Measurements from ENCODE around the gene MRE11. TPM values are rescaled to one million over a fixed set of nuclear protein-coding genes. Genes with fewer than 3 reads are reported as not detected.

The MRE11 gene
- total and polyA plus RNA-seq, 9 of the 15 experiments (the other 6 are each of a cell fraction or from before 2014, with no cell fraction given), result 18.3 to 45.2 (median 29.1) TPM

DNA sequence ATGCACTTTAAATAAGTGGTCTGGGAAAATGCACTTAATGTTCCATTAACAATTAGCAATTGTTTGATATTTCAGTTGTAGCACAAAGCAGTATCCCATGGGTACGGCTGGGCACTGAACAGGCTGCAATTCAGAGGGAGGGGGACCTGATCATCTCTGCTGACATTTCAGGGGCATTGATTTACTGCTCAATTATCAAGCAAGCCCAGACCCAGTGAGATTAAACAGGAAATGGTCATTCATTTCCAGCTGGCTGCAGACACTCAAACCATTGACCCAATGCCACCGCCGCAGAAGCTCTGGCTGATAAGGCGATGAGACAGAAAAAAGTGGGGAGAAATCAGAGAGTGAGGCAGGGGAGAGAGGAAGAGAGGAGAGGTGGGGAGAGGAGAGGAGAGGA is 93.6 kb downstream of the MRE11 start (continued):
- 0 out of 4 replicates have a peak, but pooled peaks of 1 of the 2 experiments have one; percentile 17 for TF ChIP-seq TBL1XR1 (IDR thresholded peaks at IDR 0.05; ENCODE audit: low read length in 2 of 2)
- no peak for TF ChIP-seq RFX1 (IDR thresholded peaks at IDR 0.05)
- TF ChIP-seq ZNF561 (CRISPR knock-in tag; conservative IDR thresholded peaks at IDR 0.05), result no peak
- TF ChIP-seq MEIS2 (IDR thresholded peaks at IDR 0.05; ENCODE audit: partially characterized antibody), result peak; percentile 90
- TF ChIP-seq ZNF408 (CRISPR knock-in tag; IDR thresholded peaks at IDR 0.05; ENCODE audit: low read depth), result no peak
- peak; percentile 88 for TF ChIP-seq TEAD4 (IDR thresholded peaks at IDR 0.05; ENCODE audit: low read length)
- no peak for TF ChIP-seq TEAD4 (CRISPR knock-in tag; IDR thresholded peaks at IDR 0.05; ENCODE audit: borderline replicate concordance)
- TF ChIP-seq NFIC (IDR thresholded peaks at IDR 0.05), result peak; percentile 35; the same call in 1 of the 2 replicates
- no peak for TF ChIP-seq ETS2 (tag; IDR thresholded peaks at IDR 0.05; ENCODE audit: borderline replicate concordance, poor library complexity, severe bottlenecking)
- TF ChIP-seq DPF2 (IDR thresholded peaks at IDR 0.05), result peak; percentile 41
- TF ChIP-seq FOXA3 (CRISPR knock-in tag; conservative IDR thresholded peaks at IDR 0.05 in 1 of 2, IDR thresholded peaks at IDR 0.05 in 1 of 2), result 0 out of 4 replicates have a peak, but pooled peaks of 1 of the 2 experiments have one; percentile 17
- TF ChIP-seq, protein P1, sequence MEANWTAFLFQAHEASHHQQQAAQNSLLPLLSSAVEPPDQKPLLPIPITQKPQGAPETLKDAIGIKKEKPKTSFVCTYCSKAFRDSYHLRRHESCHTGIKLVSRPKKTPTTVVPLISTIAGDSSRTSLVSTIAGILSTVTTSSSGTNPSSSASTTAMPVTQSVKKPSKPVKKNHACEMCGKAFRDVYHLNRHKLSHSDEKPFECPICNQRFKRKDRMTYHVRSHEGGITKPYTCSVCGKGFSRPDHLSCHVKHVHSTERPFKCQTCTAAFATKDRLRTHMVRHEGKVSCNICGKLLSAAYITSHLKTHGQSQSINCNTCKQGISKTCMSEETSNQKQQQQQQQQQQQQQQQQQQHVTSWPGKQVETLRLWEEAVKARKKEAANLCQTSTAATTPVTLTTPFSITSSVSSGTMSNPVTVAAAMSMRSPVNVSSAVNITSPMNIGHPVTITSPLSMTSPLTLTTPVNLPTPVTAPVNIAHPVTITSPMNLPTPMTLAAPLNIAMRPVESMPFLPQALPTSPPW (CRISPR knock-in tag; IDR thresholded peaks at IDR 0.05), result peak; percentile 46
- no peak for TF ChIP-seq ZNF3 (CRISPR knock-in tag; IDR thresholded peaks at IDR 0.05)
- no peak for TF ChIP-seq HCFC1 (IDR thresholded peaks at IDR 0.05; ENCODE audit: low read depth, low read length)
- no peak for TF ChIP-seq MYBL2 (IDR thresholded peaks at IDR 0.05; ENCODE audit: low read depth)
- TF ChIP-seq MYBL2 (CRISPR knock-in tag; IDR thresholded peaks at IDR 0.05; ENCODE audit: borderline replicate concordance), result no peak
- TF ChIP-seq ZNF184 (CRISPR knock-in tag; IDR thresholded peaks at IDR 0.05), result no peak
- no peak; a peak in 1 of 4 replicates for TF ChIP-seq RAD21 (CRISPR knock-in tag; conservative IDR thresholded peaks at IDR 0.05 in 1 of 2, IDR thresholded peaks at IDR 0.05 in 1 of 2)
- TF ChIP-seq SP2 (IDR thresholded peaks at IDR 0.05; ENCODE audit: extremely low read depth, low read depth, low read length, poor library complexity, severe bottlenecking), result no peak
- TF ChIP-seq, protein P2, sequence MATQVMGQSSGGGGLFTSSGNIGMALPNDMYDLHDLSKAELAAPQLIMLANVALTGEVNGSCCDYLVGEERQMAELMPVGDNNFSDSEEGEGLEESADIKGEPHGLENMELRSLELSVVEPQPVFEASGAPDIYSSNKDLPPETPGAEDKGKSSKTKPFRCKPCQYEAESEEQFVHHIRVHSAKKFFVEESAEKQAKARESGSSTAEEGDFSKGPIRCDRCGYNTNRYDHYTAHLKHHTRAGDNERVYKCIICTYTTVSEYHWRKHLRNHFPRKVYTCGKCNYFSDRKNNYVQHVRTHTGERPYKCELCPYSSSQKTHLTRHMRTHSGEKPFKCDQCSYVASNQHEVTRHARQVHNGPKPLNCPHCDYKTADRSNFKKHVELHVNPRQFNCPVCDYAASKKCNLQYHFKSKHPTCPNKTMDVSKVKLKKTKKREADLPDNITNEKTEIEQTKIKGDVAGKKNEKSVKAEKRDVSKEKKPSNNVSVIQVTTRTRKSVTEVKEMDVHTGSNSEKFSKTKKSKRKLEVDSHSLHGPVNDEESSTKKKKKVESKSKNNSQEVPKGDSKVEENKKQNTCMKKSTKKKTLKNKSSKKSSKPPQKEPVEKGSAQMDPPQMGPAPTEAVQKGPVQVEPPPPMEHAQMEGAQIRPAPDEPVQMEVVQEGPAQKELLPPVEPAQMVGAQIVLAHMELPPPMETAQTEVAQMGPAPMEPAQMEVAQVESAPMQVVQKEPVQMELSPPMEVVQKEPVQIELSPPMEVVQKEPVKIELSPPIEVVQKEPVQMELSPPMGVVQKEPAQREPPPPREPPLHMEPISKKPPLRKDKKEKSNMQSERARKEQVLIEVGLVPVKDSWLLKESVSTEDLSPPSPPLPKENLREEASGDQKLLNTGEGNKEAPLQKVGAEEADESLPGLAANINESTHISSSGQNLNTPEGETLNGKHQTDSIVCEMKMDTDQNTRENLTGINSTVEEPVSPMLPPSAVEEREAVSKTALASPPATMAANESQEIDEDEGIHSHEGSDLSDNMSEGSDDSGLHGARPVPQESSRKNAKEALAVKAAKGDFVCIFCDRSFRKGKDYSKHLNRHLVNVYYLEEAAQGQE (IDR thresholded peaks at IDR 0.05; ENCODE audit: borderline replicate concordance), result no peak
- TF ChIP-seq, protein P2 (CRISPR knock-in tag; IDR thresholded peaks at IDR 0.05; ENCODE audit: low read depth), result no peak

All from K562 (cell line).